22Rv1 (cell line): ENCODE results near the gene GJA5.

Experiments used
- ZFX ChIP-seq: fragments of 450-650 bp; IDR thresholded peaks from 2 replicates; pipeline ENCODE4 v1.6.1; 2017; ENCODE audit warnings: antibody characterized with exemption, borderline replicate concordance
- TF ChIP-seq, protein P1 (sequence below): fragments of 450-650 bp; IDR thresholded peaks from 2 replicates; pipeline ENCODE4 v1.5.1; 2017; ENCODE audit warnings: mild to moderate bottlenecking

DNA sequence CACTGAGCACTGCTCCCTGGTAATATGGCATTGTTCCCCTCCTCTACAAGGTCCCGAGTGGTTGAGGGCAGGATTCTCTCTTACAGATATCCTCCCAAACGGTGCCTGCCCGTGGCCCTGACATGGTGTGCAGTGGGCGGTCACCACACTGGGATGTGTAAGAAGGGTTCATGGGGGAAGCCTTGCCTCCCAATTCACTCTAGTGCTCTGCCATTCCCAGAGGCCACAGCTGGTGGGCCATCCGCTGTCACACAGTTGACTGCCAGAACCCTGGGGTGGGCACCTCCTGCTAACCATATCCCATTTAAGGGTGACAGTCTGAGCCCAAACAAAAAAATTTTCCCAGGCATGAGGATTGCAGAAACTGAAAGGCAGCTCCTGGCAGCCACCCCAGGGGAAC is 9.1 kb downstream of the GJA5 start:
- TF ChIP-seq, protein P1, sequence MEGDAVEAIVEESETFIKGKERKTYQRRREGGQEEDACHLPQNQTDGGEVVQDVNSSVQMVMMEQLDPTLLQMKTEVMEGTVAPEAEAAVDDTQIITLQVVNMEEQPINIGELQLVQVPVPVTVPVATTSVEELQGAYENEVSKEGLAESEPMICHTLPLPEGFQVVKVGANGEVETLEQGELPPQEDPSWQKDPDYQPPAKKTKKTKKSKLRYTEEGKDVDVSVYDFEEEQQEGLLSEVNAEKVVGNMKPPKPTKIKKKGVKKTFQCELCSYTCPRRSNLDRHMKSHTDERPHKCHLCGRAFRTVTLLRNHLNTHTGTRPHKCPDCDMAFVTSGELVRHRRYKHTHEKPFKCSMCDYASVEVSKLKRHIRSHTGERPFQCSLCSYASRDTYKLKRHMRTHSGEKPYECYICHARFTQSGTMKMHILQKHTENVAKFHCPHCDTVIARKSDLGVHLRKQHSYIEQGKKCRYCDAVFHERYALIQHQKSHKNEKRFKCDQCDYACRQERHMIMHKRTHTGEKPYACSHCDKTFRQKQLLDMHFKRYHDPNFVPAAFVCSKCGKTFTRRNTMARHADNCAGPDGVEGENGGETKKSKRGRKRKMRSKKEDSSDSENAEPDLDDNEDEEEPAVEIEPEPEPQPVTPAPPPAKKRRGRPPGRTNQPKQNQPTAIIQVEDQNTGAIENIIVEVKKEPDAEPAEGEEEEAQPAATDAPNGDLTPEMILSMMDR: no peak
- no peak for TF ChIP-seq ZFX
